Measurements from ENCODE around the gene CCNI2. TPM values are rescaled to one million over a fixed set of nuclear protein-coding genes. Genes with fewer than 3 reads are reported as not detected.

CCNI2 gene
- total RNA-seq, 1 experiment from 2014 or later = 0.49 TPM

GRCh38 chr5:132760601-132761317 is 13.5 kb downstream of the CCNI2 start:
- Histone ChIP-seq H3K4me3 (ENCODE audit: low read depth in 2 of 2, low read length in 2 of 2) (no peak overlapping the region), H3K27me3 (ENCODE audit: control insufficient read depth, insufficient read depth, low read length) (no peaks in the 10 kb centered on the region), H3K4me1 (ENCODE audit: control insufficient read depth, insufficient read depth, low read length) (no peaks in the 10 kb centered on the region), H3K36me3 (ENCODE audit: control insufficient read depth, insufficient read depth, low read length) (peaks cover 4% of the 10 kb centered on the region; the same call in 1 of the 2 replicates), H3K9me3 (ENCODE audit: control insufficient read depth, insufficient read depth, low read depth, low read length) (no peaks in the 10 kb centered on the region), H3K27ac (ENCODE audit: low read length) (no peak overlapping the region)
- TF ChIP-seq SIN3A (IDR thresholded peaks at IDR 0.05; ENCODE audit: borderline replicate concordance, insufficient read depth, low read depth, low read length) (no peak), POLR2AphosphoS5 (IDR thresholded peaks at IDR 0.05; ENCODE audit: low read depth, low read length) (no peak), TCF7L2 (IDR thresholded peaks at IDR 0.05; ENCODE audit: low read depth, low read length) (no peak), CTCF (IDR thresholded peaks at IDR 0.05) (no peak)
- TF ChIP-seq, protein P1, sequence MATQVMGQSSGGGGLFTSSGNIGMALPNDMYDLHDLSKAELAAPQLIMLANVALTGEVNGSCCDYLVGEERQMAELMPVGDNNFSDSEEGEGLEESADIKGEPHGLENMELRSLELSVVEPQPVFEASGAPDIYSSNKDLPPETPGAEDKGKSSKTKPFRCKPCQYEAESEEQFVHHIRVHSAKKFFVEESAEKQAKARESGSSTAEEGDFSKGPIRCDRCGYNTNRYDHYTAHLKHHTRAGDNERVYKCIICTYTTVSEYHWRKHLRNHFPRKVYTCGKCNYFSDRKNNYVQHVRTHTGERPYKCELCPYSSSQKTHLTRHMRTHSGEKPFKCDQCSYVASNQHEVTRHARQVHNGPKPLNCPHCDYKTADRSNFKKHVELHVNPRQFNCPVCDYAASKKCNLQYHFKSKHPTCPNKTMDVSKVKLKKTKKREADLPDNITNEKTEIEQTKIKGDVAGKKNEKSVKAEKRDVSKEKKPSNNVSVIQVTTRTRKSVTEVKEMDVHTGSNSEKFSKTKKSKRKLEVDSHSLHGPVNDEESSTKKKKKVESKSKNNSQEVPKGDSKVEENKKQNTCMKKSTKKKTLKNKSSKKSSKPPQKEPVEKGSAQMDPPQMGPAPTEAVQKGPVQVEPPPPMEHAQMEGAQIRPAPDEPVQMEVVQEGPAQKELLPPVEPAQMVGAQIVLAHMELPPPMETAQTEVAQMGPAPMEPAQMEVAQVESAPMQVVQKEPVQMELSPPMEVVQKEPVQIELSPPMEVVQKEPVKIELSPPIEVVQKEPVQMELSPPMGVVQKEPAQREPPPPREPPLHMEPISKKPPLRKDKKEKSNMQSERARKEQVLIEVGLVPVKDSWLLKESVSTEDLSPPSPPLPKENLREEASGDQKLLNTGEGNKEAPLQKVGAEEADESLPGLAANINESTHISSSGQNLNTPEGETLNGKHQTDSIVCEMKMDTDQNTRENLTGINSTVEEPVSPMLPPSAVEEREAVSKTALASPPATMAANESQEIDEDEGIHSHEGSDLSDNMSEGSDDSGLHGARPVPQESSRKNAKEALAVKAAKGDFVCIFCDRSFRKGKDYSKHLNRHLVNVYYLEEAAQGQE (IDR thresholded peaks at IDR 0.05; ENCODE audit: insufficient read depth in 1 of 2, low read depth in 2 of 2, low read length in 1 of 2) = no peak
- in situ Hi-C loops (cut with HindIII; ENCODE audit: low pct_unique_long_range_greater_than_20kb, low sequenced_read_pairs) = no loop called here
- no peak for ATAC-seq
- ChIA-PET CTCF (no interaction called here), POLR2A (no interaction called here)
- no peak for DNase-seq (ENCODE audit: low read depth, low spot score)
- no TSS peak for BruUV-seq (replicated peaks)
- intact Hi-C loops (cut with micrococcal nuclease; ENCODE audit: unreplicated experiment) = no loop called here

DNA sequence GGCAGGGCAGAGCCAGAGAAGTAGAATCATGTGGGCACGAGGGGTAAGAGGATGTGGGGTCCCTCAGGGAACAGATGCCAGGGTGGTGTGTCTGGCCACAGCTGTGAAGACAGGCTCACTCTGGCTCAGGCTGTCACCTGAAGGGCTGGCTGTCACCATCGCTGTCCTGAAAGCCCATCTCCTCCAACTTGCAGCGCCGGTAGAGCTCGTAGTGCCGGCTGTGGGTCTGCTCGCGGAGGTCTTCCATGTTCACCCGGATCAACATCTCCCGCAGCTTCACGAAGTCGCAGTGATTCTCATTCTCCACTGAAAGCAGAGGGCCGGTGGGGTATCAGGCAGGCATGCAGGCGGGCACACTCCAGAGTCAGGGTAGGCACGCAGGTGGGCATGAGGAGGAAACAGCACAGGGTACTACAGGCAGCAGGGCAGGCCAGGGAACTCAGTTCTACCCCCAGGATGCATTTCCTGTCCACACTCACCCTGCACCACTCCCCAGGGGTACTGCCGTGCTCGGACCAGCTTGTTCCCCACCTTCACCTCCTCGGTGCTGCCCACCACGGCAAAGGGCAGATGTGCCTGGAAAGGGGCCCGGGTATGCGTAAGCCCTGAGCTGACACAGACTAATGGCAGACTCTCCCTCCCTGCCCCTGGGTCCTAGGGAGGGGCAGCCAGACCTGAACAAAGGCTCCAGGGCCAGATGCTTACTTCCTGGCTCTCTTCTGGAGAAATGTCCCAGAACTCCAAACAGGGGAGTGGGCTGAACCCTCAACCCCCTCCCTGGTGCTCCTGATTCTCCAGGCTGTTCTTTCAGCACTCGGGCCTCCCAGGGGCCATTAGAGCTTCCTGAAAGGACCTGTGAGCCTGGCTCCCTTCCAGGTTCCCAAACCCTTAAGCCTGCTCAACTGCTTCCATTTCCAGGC is 14.4 kb downstream of the CCNI2 start:
- H3K36me3 ChIP-seq (ENCODE audit: control insufficient read depth, insufficient read depth, low read length) = peaks cover 4% of the 10 kb centered on the region; the same call in 1 of the 2 replicates
- POLR2A ChIA-PET = no interaction called here
- H3K4me1 ChIP-seq (ENCODE audit: control insufficient read depth, insufficient read depth, low read length) = no peaks in the 10 kb centered on the region
- no peak; the same call in 1 of the 2 replicates for ATAC-seq
- no peak overlapping the region for H3K4me3 ChIP-seq (ENCODE audit: low read depth in 2 of 2, low read length in 2 of 2)
- BruUV-seq (replicated peaks) = no TSS peak
- in situ Hi-C loops (cut with HindIII; ENCODE audit: low pct_unique_long_range_greater_than_20kb, low sequenced_read_pairs) (no loop called here), intact Hi-C loops (cut with micrococcal nuclease; ENCODE audit: unreplicated experiment) (no loop called here)
- no peaks in the 10 kb centered on the region for H3K9me3 ChIP-seq (ENCODE audit: control insufficient read depth, insufficient read depth, low read depth, low read length)
- CTCF ChIA-PET = no interaction called here
- no peak overlapping the region for H3K27ac ChIP-seq (ENCODE audit: low read length)
- TF ChIP-seq, protein P1 (IDR thresholded peaks at IDR 0.05; ENCODE audit: insufficient read depth in 1 of 2, low read depth in 2 of 2, low read length in 1 of 2) = no peak
- no peak for TF ChIP-seq POLR2AphosphoS5 (IDR thresholded peaks at IDR 0.05; ENCODE audit: low read depth, low read length)
- TF ChIP-seq SIN3A (IDR thresholded peaks at IDR 0.05; ENCODE audit: borderline replicate concordance, insufficient read depth, low read depth, low read length) = no peak
- TF ChIP-seq CTCF (IDR thresholded peaks at IDR 0.05) = no peak
- no peak for TF ChIP-seq TCF7L2 (IDR thresholded peaks at IDR 0.05; ENCODE audit: low read depth, low read length)
- no peaks in the 10 kb centered on the region for H3K27me3 ChIP-seq (ENCODE audit: control insufficient read depth, insufficient read depth, low read length)
- DNase-seq (ENCODE audit: low read depth, low spot score) = no peak

Data from Panc1 (cell line).